Measurements from ENCODE around the gene USP20.

The USP20 gene

DNA sequence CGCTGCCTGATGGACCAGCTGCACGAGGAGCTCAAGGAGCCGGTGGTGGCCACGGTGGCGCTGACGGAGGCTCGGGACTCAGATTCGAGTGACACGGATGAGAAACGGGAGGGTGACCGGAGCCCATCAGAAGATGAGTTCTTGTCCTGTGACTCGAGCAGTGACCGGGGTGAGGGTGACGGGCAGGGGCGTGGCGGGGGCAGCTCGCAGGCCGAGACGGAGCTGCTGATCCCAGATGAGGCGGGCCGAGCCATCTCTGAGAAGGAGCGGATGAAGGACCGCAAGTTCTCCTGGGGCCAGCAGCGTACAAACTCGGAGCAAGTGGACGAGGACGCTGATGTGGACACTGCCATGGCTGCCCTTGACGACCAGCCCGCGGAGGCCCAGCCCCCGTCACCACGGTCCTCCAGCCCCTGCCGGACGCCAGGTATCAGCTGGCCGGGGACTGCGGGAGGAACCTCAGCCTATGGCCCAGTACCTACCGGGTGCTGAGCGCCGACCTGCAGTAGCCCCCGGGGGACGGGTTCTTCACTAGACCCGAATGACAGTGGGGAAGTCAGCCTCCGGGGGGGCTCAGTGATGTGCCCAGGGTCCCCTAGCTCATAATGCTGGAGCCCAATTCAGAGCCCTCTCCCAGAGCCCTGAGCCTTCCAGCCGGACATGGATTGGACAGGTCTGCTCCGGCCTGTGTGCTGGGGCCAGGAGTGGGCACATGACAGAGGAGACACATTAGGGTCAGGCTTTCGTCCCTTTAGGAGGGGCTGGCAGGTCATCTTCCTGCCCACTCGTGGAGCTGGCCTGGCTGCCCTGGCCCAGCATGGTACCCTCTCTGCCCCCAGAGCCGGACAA, 33.0 kb downstream of the USP20 start:
- TF ChIP-seq GATA1 (IDR thresholded peaks at IDR 0.05; ENCODE audit: low read depth, low read length) (no peak), POLR2A (IDR thresholded peaks at IDR 0.05; ENCODE audit: low read length) (no peak)
- DNase-seq: no peak

DNA sequence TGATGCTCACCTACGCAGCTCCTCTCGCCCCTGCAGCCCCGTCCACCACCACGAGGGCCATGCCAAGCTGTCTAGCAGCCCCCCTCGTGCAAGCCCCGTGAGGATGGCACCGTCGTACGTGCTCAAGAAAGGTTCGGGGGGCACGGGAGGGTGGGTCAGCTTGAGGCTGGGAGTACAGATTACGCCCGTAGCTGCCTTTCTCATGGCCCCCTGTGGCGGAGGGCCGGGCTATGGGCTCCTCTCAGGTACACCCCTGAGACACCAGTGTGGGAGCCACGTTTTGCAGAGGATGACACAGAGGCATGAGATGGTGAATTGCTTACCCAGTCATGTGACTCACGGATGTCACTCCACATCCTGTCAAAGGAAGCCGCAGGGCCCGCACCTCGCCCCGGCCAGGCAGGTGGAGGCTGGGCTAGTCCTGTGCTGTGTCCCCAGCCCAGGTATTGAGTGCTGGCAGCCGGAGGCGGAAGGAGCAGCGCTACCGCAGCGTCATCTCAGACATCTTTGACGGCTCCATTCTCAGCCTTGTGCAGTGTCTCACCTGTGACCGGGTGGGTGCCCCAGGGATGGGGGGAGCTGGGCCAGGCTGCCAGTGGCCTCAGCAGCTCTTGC, 33.7 kb downstream of the USP20 start:
- TF ChIP-seq POLR2A (IDR thresholded peaks at IDR 0.05; ENCODE audit: low read length): no peak
- no peak for TF ChIP-seq GATA1 (IDR thresholded peaks at IDR 0.05; ENCODE audit: low read depth, low read length)
- DNase-seq: no peak

DNA sequence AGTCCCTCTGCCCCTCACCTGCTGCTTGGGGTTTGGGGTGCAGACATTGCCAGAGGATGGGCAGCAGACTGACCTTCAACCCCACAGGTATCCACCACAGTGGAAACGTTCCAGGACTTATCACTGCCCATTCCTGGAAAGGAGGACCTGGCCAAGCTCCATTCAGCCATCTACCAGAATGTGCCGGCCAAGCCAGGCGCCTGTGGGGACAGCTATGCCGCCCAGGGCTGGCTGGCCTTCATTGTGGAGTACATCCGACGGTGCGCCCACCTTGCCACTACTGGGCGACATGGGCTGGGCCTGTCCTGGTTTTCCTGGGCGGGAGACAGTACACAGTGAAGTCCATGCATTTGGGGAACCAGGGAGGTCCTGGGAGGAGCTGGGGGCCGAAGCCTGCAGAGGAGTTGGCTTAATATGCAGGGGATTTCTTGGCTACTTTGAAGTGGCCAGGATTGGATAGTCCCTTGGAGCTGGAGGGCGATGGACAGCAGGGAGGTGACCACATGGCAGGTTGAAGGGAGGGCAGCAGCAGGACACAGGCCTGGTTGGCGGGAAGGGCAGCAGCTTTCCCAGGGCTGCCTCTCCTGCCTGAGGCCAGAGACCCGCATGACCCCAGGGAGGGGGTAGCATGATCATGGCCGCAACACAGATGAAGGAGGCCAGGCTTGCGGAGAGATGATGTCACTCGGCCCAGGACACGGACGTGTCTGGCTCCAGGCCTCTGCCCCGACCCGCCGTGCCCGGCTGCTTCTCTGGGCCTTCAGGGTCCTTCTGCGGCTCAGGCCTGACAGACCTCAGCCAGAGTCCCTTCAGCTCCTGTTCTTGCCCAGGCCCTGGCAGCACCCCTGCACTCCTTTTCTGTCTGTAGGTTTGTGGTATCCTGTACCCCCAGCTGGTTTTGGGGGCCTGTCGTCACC, 34.6 kb downstream of the USP20 start:
- TF ChIP-seq POLR2A (IDR thresholded peaks at IDR 0.05; ENCODE audit: low read length): no peak
- no peak for TF ChIP-seq GATA1 (IDR thresholded peaks at IDR 0.05; ENCODE audit: low read depth, low read length)
- no peak for DNase-seq

DNA sequence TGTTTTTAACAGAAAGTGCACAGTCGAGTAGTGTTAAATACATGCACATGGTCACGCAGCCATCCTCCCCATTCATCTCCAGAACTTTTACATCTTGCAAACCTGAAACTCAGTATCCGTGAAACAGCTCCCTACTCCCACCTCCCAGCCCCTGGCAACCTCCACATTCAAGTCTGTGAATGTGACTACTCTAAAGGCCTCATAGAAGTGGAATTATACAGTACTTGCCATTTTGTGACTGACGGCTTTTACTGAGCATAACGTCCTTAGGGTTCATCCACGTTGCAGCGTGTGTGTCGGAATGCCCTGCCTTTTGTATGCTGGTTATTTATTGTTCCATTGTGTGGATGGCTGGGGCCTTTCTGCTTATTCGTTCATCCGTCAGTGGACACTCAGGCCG, 35.8 kb downstream of the USP20 start:
- TF ChIP-seq GATA1 (IDR thresholded peaks at IDR 0.05; ENCODE audit: low read depth, low read length) (no peak), POLR2A (IDR thresholded peaks at IDR 0.05; ENCODE audit: low read length) (no peak)
- no peak for DNase-seq

DNA sequence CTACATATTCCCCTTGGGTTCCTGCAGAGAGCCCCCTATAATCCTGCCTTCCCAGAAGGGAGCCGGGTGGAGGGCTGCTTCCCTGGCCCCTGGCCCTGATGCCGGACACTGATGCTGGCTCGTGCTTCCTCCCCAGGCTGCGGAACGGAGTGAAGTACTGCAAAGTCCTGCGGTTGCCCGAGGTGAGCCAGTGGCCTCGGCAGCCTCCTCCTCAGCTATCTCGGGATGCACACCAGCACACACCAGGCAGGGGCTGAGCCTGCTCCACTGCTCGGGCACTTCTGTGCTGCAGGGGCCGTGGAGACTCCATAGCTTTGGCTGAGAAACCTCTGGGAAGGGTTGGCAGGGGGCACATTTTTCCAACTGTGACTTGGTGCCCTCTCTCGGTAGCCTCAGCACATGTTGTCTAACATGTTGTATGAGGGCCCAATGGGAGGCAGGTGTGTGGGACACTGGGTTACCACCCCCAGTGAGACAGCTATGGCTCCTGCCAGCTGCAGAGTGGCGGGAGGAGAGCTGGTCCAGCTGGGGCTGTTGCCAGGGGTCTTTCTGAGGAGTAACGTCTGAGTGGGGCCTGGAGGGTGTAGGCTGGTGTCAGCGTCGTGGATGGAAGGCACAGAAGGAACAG, 38.4 kb downstream of the USP20 start:
- TF ChIP-seq POLR2A (IDR thresholded peaks at IDR 0.05; ENCODE audit: low read length) (no peak), GATA1 (IDR thresholded peaks at IDR 0.05; ENCODE audit: low read depth, low read length) (no peak)
- DNase-seq: no peak

DNA sequence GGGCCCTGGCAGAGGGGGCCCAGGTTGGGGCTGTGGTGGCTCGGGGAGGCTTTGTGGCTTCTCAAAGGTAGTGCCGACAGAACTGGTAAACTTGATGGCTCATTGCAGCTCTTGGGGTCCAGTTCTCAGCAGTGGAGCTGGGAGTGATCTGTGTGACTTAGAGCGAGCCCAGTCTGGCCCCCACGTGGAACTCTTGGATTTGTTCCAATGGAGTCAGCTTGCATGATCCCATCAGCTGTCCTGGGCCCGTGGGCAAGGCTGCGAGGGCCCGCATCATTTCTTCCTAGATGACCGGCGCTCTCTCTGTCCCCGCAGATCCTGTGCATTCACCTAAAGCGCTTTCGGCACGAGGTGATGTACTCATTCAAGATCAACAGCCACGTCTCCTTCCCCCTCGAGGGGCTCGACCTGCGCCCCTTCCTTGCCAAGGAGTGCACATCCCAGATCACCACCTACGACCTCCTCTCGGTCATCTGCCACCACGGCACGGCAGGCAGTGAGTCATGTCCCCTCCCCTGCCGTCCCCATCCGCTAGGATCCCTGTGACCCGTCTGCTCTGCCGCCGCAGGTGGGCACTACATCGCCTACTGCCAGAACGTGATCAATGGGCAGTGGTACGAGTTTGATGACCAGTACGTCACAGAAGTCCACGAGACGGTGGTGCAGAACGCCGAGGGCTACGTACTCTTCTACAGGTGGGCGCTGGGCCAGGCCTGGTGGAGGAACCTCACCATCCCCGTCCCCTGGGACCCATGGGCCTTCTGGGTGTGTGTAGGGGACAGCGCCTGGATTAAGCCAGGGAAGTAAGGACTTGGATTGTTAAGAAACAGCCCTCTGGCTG, 39.2 kb downstream of the USP20 start:
- no peak for TF ChIP-seq GATA1 (IDR thresholded peaks at IDR 0.05; ENCODE audit: low read depth, low read length)
- TF ChIP-seq POLR2A (IDR thresholded peaks at IDR 0.05; ENCODE audit: low read length): no peak
- DNase-seq: no peak

DNA sequence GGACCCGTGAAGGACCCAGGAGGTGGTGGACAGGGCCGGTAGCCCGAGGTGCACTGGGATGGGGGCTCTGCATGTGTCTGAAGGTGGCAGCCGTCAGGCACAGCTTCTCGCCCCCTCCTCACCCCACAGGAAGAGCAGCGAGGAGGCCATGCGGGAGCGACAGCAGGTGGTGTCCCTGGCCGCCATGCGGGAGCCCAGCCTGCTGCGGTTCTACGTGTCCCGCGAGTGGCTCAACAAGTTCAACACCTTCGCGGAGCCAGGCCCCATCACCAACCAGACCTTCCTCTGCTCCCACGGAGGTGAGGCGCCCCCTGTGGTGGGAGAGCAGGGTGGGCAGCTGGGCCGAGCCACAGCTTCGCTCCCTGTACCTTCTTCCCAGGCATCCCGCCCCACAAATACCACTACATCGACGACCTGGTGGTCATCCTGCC, 39.9 kb downstream of the USP20 start:
- TF ChIP-seq GATA1 (IDR thresholded peaks at IDR 0.05; ENCODE audit: low read depth, low read length) (no peak), POLR2A (IDR thresholded peaks at IDR 0.05; ENCODE audit: low read length) (no peak)
- DNase-seq: peak in 1 of 2 experiments; percentile 22

DNA sequence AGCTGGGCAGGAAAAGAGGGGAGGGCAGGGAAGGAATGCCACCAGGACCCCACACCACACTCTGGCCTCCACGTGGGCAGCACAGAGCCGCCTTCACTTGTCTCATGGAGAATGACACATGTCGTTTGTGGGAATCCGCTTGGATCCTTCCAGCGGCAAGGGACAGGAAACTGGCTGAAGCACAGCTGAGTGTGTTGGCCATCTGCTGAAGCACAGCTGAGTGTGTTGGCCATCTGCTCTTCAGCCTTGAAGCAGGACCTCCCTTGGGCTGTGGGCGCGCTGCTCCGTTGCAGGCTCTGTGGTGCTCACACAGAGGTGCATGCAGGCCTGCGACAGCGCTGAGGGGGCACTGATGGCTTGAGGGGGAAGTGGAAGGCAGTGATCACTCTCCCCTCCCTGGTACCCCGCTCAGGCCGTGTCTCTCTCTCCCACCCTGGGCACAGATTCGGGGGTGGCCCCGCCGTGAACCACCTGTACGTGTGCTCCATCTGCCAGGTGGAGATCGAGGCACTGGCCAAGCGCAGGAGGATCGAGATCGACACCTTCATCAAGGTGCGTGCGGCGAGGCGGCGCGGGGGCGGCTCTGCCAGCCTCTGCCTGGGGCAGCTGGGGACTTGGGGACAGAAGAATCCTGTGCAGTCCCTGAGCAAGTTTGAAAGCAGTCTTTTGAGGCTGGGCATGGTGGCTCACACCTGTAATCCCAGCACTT, 40.6 kb downstream of the USP20 start:
- no peak for TF ChIP-seq GATA1 (IDR thresholded peaks at IDR 0.05; ENCODE audit: low read depth, low read length)
- TF ChIP-seq POLR2A (IDR thresholded peaks at IDR 0.05; ENCODE audit: low read length): no peak
- no peak for DNase-seq

DNA sequence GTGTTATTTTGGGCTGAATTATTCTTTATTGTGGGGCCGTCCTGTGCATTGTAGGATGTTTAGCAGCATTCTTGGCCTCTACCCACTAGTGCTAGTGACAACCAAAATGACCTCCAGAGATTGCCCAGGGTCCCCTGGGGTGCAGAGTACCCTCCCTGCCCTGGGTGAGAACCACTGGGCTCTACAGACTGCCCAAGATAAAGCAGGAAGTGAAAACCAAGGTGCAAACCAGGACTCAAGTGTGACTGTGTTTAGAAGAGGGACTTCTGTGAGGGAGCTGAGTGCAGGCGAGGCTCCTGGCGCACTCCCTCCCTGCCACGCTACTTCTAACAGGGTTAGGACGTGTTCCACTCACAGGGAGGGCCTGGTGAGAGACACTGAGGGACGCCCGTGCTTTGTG, 41.6 kb downstream of the USP20 start:
- no peak for DNase-seq
- no peak for TF ChIP-seq GATA1 (IDR thresholded peaks at IDR 0.05; ENCODE audit: low read depth, low read length)

DNA sequence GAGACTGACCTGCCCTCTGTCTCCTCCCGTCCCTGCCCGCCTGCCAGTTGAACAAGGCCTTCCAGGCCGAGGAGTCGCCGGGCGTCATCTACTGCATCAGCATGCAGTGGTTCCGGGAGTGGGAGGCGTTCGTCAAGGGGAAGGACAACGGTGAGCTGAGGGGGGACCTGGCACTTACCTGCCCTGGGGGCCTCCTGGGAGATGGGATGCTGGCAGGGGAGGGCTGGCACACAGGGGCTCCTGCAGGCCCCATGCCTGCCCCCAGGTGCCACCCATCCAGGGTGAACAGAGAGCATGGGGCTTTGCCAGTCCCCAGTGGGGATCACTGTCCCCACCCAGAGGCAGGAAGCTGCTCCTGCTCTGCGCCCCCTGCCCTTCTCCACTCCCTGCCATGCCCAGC, 43.0 kb downstream of the USP20 start:
- DNase-seq: no peak
- TF ChIP-seq POLR2A (IDR thresholded peaks at IDR 0.05; ENCODE audit: low read length) (no peak), GATA1 (IDR thresholded peaks at IDR 0.05; ENCODE audit: low read depth, low read length) (no peak)

DNA sequence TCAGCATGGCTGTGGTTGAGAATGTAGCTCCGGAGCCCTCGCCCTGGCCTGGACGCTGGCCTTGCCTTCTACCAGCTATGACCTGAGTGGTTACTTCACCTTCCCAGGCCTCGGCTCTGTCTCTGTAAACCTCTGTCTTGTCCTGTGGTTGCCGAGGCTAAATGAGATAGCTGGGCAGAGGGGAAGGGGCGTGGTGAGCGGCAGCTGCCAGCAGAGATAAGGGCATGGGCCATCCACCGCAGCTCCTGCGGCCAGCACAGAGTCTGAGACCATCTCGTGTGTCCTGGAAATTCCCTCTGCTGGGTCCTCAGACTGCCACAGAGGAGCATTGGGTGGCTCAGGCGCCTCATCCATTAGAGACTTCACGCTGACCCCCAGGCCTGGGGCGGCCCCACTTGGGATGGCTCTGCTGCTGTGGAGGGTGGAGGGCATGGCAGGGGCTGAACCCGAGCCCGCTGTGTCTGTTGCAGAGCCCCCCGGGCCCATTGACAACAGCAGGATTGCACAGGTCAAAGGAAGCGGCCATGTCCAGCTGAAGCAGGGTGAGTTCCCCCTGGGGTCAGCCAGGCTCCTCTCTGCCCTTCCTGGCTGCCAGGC, 43.9 kb downstream of the USP20 start:
- TF ChIP-seq GATA1 (IDR thresholded peaks at IDR 0.05; ENCODE audit: low read depth, low read length): no peak
- TF ChIP-seq POLR2A (IDR thresholded peaks at IDR 0.05; ENCODE audit: low read length): no peak
- peak; percentile 97 to 99 for DNase-seq

Data from erythroblast (primary cell).